HUES64 (cell line): ENCODE measurements around the gene MYPN.
"Not testable (repeated sequence)": the region's sequence is repeated elsewhere in the genome, so short reads cannot be mapped to it uniquely, and the experiment has no call there.

Experiments used
- H3K27ac ChIP-seq: 2 replicates; pipeline ENCODE4 v1.7.0; 2013; ENCODE audit warnings: low read depth, low read length, inconsistent platforms
- H3K27me3 ChIP-seq: 2 replicates; pipeline ENCODE4 v1.6.1; 2013; ENCODE audit warnings: mild to moderate bottlenecking, low read length; ENCODE audit not compliant: insufficient read depth
- H3K36me3 ChIP-seq: 2 replicates; pipeline ENCODE4 v1.6.1; 2013; ENCODE audit warnings: mild to moderate bottlenecking, low read length; ENCODE audit not compliant: insufficient read depth
- H3K4me1 ChIP-seq: 2 replicates; pipeline ENCODE4 v1.6.1; 2013; ENCODE audit warnings: mild to moderate bottlenecking, low read length, moderate library complexity; ENCODE audit not compliant: insufficient read depth
- H3K4me3 ChIP-seq: 2 replicates; pipeline ENCODE4 v1.5.1; 2013; ENCODE audit warnings: mild to moderate bottlenecking, low read length, moderate library complexity
- H3K9ac ChIP-seq: 2 replicates; pipeline ENCODE4 v1.6.1; 2013; ENCODE audit warnings: mild to moderate bottlenecking, low read depth, low read length
- H3K9me3 ChIP-seq: 2 replicates; pipeline ENCODE4 v1.6.1; 2013; ENCODE audit warnings: low read depth, low read length; ENCODE audit not compliant: insufficient read depth
- WGBS: fragments of 150-250, 120-280 bp; methylation state at CpG from one replicate; pipeline ENCODE4 v1.1.7; 2013; ENCODE audit warnings: missing lambda C conversion rate; 5-methylcytosine and 5-hydroxymethylcytosine counted together

The MYPN gene

GRCh38 chr10:68154211-68154497 lies 44.9 kb downstream of the MYPN start:
- peaks cover 21% of the 10 kb centered on the region for H3K4me1 ChIP-seq
- no peaks in the 10 kb centered on the region for H3K36me3 ChIP-seq
- peak overlapping the region; percentile 93 for H3K27ac ChIP-seq
- H3K4me3 ChIP-seq, result peak overlapping the region; percentile 20
- no peaks in the 10 kb centered on the region for H3K9me3 ChIP-seq
- H3K9ac ChIP-seq, result peak overlapping the region; percentile 52; the same call in 1 of the 2 replicates
- H3K27me3 ChIP-seq, result no peaks in the 10 kb centered on the region
- WGBS, result 18% methylated on average over 1 of the region's 3 CpGs

GRCh38 chr10:68155615-68156210 lies 46.4 kb downstream of the MYPN start:
- Histone ChIP-seq H3K27me3 (no peaks in the 10 kb centered on the region), H3K9ac (no peak overlapping the region), H3K27ac (no peak overlapping the region), H3K9me3 (no peaks in the 10 kb centered on the region), H3K4me1 (peaks cover 16% of the 10 kb centered on the region), H3K4me3 (no peak overlapping the region), H3K36me3 (no peaks in the 10 kb centered on the region)
- WGBS, result 46% methylated on average over 2 of the region's 2 CpGs

DNA sequence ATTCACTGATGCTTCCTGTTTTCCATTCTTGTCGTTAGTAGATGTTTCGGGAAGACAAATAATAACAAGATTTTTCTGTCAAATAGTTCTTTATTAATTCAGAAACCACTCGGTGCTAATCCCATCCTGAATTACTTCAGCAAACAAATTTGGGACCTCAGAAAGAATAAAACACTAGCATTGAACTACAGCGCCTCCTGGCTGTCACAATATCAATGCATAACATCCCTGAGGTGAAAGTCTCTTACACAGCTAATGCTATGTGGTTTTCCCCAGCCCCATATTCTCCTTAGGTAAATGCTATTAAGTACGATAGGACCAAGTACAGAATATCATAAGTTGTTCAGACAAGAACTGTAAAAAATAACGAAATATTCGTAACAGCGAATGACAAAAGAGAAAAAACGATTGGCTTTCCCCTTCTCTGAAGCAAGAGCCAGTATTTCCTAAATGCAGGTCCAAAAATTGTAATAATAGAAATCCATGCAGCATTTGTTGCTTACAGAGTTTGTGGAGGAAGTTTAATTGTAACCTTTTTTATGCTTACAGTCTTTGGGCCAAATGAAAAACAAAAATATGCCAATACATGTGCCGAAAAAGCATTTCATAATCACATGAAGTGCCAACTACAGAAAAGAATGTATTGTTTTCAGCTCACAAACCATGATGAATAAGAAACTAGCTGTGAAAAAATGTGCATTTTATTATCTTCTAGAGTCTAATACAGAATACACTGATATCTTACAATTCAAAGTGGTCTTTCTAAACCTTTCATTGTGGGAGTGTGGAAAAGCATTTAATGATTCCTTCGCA lies 47.3 kb downstream of the MYPN start:
- 47% methylated on average over 11 of the region's 11 CpGs for WGBS
- no peaks in the 10 kb centered on the region for H3K27me3 ChIP-seq

DNA sequence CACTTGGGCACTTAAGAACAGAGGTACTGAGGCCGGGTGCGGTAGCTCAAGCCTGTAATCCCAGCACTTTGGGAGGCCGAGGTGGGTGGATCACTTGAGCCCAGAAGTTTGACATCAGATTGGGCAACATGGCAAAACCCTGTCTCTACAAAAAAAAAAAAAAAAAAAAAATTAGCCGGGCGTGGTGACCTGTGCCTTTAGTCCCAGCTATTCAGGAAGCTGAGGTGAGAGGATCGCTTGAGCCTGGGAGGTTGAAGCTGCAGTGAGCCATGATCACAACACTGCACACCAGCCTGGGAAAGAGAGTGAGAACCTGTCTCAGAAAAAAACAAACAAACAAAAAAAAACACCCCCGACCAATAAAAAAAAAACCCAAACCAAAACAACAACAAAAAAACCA lies 48.2 kb downstream of the MYPN start:
- not testable (repeated sequence) for H3K9me3 ChIP-seq, H3K27me3 ChIP-seq, H3K9ac ChIP-seq, H3K27ac ChIP-seq, H3K36me3 ChIP-seq, H3K4me3 ChIP-seq
- H3K4me1 ChIP-seq, result peaks cover 16% of the 10 kb centered on the region
- WGBS, result 90% methylated on average over 6 of the region's 7 CpGs

More for the DNA sequence above, 47.3 kb downstream of the MYPN start:
- no peak overlapping the region for H3K4me3 ChIP-seq
- H3K27ac ChIP-seq, result no peak overlapping the region
- no peak overlapping the region for H3K9ac ChIP-seq
- peaks cover 16% of the 10 kb centered on the region for H3K4me1 ChIP-seq
- H3K9me3 ChIP-seq, result no peaks in the 10 kb centered on the region
- H3K36me3 ChIP-seq, result no peaks in the 10 kb centered on the region

GRCh38 chr10:68158031-68158430 lies 48.7 kb downstream of the MYPN start:
- WGBS, result 93% methylated on average over 5 of the region's 7 CpGs

DNA sequence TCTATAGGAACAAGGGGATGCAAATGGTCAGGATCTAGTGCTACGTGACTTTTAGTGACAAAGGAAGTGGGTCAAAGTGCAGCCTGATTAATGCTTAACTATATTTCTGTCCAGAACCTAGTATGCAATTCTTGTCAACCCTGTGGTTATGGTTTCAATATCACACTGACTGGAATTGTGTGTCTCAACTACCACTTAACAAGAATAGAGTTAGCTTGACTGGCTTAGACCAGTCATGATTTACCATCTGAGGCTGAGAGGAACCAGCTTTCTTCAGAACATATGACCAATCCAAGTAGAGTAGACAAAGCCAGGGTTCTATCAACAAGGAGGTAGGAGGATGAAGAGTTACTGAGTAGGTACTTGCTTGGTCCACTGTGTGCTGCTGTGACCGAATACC lies 54.4 kb downstream of the MYPN start:
- Histone ChIP-seq H3K4me1 (no peaks in the 10 kb centered on the region), H3K9me3 (no peaks in the 10 kb centered on the region), H3K4me3 (no peak overlapping the region), H3K36me3 (no peaks in the 10 kb centered on the region), H3K27ac (no peak overlapping the region), H3K27me3 (no peaks in the 10 kb centered on the region), H3K9ac (no peak overlapping the region)
- WGBS, result 46% methylated on average over 2 of the region's 2 CpGs

More at GRCh38 chr10:68158031-68158430, 48.7 kb downstream of the MYPN start:
- no peak overlapping the region for H3K27ac ChIP-seq
- peaks cover 16% of the 10 kb centered on the region for H3K4me1 ChIP-seq
- no peak overlapping the region for H3K4me3 ChIP-seq
- H3K9ac ChIP-seq, result no peak overlapping the region
- no peaks in the 10 kb centered on the region for H3K36me3 ChIP-seq
- no peaks in the 10 kb centered on the region for H3K9me3 ChIP-seq
- H3K27me3 ChIP-seq, result no peaks in the 10 kb centered on the region

DNA sequence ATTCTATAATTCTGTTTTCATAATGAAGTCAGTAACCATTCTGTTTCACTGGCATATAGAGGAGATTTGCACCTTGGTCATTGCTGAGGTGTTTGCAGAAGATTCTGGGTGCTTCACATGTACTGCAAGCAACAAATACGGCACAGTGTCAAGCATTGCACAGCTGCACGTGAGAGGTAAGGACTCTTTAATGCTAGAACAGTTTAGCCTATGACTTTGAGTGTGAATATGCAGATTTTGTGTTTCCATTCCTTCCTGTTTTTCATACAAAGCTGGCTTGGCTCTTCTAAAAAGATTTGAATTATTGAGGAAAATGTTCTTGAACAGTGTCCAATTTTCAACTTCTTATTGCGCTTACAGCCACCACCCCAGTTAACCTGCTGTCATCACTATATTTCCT lies 56.4 kb downstream of the MYPN start:
- Histone ChIP-seq H3K27me3 (no peaks in the 10 kb centered on the region), H3K9me3 (no peaks in the 10 kb centered on the region), H3K4me3 (no peak overlapping the region), H3K9ac (no peak overlapping the region), H3K36me3 (no peaks in the 10 kb centered on the region), H3K4me1 (no peaks in the 10 kb centered on the region), H3K27ac (no peak overlapping the region)
- 95% methylated on average over 3 of the region's 3 CpGs for WGBS

DNA sequence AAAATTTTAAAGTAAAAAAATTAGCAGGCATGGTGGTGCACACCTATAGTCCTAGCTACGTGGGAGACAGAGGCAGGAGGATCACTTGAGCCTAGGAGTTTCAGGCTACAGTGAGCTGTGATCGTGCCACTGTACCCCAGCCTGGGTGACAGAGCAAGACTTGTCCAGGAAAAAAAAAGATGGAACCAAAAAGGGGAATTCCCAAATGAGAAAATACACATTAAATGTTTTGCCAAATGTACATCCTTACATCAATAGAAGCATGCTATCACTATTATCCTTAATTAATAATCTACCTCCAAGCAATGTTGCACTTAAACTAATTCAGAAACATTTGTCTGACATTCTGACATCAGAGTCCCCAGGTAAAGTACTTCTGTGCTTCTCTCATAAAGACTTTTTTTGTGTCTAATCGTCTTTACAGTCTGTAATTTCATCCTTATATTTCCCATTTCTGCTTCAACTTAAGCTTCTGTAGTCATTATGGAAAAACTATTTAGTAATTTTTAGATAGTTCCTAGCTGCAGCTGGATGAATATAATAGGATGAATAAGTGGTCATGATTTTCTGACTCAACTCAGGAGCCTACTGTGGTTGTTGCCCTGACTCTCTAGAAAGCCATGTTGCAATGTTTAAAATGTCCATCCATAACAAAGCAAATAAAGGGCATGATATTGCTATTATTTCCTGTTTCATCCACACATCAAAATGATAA lies 57.7 kb downstream of the MYPN start:
- Histone ChIP-seq H3K9me3 (no peaks in the 10 kb centered on the region), H3K27ac (no peak overlapping the region), H3K9ac (no peak overlapping the region), H3K4me1 (no peaks in the 10 kb centered on the region), H3K27me3 (no peaks in the 10 kb centered on the region), H3K36me3 (no peaks in the 10 kb centered on the region), H3K4me3 (no peak overlapping the region)
- 86% methylated on average over 3 of the region's 3 CpGs for WGBS

DNA sequence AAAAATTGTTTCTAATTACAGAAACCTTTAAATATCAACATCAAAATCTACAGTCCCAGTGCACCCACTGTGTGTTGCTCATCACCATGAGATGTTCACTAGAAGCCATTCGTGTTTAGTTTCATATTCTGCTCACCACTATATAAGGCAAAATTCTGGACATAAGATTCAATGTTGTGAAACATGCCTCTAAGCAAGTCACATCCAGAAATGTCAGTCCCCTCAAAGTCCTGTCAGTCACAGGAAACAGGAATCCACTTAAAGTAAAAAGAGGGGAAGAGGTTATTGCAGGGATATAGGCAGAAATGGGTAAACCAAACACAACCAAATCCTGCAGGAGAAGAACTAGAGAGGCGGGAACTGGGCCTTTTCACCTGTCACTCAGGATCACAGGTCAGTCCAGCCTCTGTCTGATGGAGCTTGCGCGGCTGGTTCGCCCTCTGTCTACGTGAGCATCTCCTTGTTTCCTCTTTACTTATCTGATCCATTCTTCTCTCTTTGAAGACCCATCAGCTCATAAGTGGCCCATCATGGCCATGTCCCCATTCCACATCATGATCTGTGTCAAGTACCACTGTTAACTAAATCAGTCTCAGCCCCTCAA lies 58.4 kb downstream of the MYPN start:
- Histone ChIP-seq H3K27me3 (no peaks in the 10 kb centered on the region), H3K9me3 (no peaks in the 10 kb centered on the region), H3K36me3 (no peaks in the 10 kb centered on the region), H3K27ac (no peak overlapping the region), H3K4me3 (no peak overlapping the region), H3K9ac (no peak overlapping the region), H3K4me1 (no peaks in the 10 kb centered on the region)
- WGBS, result 92% methylated on average over 6 of the region's 6 CpGs

DNA sequence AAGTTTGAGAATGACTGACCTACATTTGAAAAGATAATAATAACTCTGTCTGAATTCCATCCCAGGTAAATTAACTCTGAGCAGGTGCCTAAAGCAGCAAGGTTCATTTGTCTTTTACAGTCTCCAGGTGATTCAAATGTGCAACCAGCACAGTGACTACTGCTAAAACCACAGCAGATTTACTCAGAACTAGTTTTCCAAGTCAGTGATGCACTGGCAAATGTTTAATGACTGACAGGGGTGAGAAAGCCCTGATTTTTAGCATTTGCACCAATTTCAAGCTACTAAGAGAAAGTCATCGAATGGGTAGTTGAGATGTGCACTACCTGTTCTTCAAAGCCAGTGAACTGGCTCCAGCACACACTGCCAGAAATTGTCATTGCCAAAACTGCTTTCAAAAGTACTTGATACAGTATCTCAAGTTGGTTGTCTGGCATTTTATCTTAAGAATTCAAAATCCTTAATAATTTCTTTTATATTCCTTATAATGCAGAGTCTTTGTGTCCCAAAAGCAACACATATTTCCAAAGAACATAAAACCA lies 62.3 kb downstream of the MYPN start:
- Histone ChIP-seq H3K27ac (no peak overlapping the region), H3K4me1 (no peaks in the 10 kb centered on the region), H3K4me3 (no peak overlapping the region), H3K9ac (no peak overlapping the region), H3K27me3 (no peaks in the 10 kb centered on the region), H3K9me3 (no peaks in the 10 kb centered on the region), H3K36me3 (no peaks in the 10 kb centered on the region)
- 100% methylated on average over 1 of the region's 1 CpG for WGBS

GRCh38 chr10:68172324-68172723 lies 63.0 kb downstream of the MYPN start:
- Histone ChIP-seq H3K4me3 (no peak overlapping the region), H3K36me3 (no peaks in the 10 kb centered on the region)
- 96% methylated on average over 2 of the region's 2 CpGs for WGBS

More at GRCh38 chr10:68172324-68172723, 63.0 kb downstream of the MYPN start:
- no peak overlapping the region for H3K27ac ChIP-seq
- no peak overlapping the region for H3K9ac ChIP-seq
- H3K9me3 ChIP-seq, result no peaks in the 10 kb centered on the region
- H3K4me1 ChIP-seq, result no peaks in the 10 kb centered on the region
- H3K27me3 ChIP-seq, result no peaks in the 10 kb centered on the region
